HG02623 (cell line): ENCODE data around the gene C4B.
"Not testable (repeated sequence)": the region's sequence is repeated elsewhere in the genome, so short reads cannot be mapped to it uniquely, and the experiment has no call there.

ENCODE experiments used
- ATAC-seq: cut with Tn5 transposase; IDR thresholded peaks from one replicate; pipeline ENCODE4 v1.9.1; 2021; ENCODE audit warnings: moderate library complexity; ENCODE audit not compliant: unreplicated experiment

C4B gene

DNA sequence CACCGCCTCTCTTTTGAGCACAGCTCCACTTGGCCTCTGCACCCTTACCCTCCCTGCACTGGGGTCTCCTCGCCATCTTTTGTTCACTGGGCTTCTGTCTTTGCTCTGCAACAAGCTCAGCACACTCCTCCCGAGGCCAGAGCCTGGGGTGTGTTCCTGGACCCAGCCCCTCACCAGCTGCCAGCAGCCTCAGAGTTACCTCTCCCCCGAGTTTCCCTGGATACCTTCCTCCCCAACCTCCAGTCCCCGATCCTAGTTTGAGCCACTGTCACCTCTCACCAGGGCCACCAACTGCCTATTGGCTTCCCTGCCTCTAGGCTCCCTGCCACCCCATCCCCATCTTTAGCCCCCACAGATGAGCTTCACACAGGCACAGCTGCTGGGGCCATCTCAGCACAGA lies 36.0 kb downstream of the C4B start:
- no peak for ATAC-seq

- ATAC-seq = not testable (repeated sequence)
Observed at GRCh38 chr6:32052626-32053025, 38.0 kb downstream of the C4B start.

- ATAC-seq = not testable (repeated sequence)
Observed at GRCh38 chr6:32053314-32053713, 38.7 kb downstream of the C4B start.

GRCh38 chr6:32055756-32056155 lies 41.2 kb downstream of the C4B start:
- not testable (repeated sequence) for ATAC-seq

DNA sequence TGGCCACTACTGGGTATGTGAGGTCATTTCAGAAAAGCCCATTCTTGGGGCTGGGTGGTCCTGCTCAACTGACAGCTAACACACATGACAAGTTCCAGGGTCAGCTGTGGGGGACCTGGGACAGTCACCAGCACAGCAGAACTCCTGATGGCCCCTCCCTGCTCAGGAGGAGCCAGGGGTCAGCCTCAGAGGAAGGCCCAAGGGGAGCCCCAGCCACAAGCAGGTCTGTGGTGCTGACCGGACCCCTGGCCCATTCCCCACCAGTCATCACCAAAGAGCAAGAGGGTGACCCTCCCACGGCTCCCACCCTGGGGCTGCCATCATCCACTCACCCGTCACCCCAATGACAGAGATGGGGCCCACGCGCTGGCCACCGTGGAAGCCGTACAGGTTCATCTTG lies 41.7 kb downstream of the C4B start:
- no peak for ATAC-seq

DNA sequence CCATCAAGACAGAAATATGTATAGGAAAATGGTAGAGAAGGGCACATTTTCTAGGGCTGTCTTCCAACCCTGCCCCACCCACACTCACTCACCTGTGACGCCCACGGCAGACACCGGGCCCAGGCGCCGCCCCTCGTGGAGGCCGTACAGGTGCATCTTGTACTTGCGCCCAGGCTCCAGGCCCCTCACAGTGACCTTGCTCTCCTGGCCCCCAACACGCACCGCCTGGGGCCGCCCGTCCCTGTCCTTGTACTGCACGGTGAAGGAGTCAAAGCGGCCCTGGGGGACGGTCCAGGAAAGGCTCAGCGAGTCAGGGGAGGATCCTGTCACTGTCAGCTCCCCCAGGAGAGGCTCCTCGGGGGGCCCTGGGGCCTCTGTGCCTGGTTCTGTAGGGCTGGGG lies 43.4 kb downstream of the C4B start:
- no peak for ATAC-seq

DNA sequence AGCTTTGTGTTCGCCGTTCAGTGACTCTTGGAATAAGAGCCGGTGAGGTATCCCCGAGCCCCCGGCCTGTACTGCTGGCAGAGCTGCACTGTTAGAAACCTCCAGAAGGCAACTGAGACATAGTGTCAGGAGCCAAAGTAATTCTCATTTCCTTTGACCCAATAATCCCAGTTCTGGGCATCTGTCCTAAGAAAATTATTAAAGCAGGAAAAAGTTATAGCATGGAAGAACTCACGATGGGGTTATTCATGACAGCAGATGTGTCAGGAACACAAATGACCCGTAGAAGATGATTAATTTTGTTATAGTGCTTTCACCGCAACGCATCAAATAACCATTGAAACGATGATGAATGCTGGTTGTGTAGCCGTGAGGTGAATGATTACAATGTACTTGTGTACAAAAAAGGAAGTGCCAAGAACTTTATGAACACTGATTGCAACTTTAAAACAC lies 43.9 kb downstream of the C4B start:
- no peak for ATAC-seq

- ATAC-seq = no peak
Observed at GRCh38 chr6:32060966-32061655, 46.5 kb downstream of the C4B start.

GRCh38 chr6:32064706-32065105 lies 50.1 kb downstream of the C4B start:
- no peak for ATAC-seq

DNA sequence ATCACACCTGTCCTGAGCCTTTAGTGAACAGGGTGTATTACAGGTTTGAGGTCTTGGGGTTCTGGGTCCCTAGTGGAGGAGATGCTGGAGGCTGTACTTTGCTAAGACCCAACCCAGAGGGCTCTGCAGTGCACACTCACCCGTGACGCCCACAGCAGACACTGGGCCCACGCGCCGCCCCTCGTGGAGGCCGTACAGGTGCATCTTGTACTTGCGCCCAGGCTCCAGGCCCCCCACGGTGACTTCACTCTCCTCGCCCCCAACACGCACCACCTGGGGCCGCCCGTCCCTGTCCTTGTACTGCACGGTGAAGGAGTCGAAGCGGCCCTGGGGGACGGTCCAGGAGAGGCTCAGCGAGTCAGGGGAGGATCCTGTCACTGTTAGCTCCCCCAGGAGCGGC lies 52.9 kb downstream of the C4B start:
- ATAC-seq = not testable (repeated sequence)

- ATAC-seq = not testable (repeated sequence)
Observed at GRCh38 chr6:32068315-32068714, 53.7 kb downstream of the C4B start.

GRCh38 chr6:32068867-32069266 lies 54.3 kb downstream of the C4B start:
- ATAC-seq = no peak

DNA sequence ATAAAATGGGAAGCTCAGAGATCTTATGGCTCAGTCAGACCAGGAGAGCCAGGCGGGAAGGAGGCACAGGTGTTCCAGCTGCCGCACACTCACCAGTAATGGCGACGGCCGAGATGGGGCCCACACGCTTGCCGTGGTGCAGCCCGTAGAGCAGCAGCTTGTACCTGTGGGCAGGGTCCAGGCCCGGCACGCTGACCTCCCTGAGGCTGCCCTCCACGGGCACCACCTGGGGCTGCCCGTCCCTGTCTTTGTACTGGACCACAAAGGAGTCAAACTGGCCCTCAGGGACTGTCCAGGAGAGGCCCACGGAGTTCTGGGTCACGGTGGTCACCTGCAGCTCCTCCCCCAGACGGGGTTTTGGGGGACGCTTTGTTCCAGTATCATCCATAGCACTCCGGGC lies 54.9 kb downstream of the C4B start:
- ATAC-seq = no peak

GRCh38 chr6:32069878-32070515 lies 55.4 kb downstream of the C4B start:
- ATAC-seq = no peak

DNA sequence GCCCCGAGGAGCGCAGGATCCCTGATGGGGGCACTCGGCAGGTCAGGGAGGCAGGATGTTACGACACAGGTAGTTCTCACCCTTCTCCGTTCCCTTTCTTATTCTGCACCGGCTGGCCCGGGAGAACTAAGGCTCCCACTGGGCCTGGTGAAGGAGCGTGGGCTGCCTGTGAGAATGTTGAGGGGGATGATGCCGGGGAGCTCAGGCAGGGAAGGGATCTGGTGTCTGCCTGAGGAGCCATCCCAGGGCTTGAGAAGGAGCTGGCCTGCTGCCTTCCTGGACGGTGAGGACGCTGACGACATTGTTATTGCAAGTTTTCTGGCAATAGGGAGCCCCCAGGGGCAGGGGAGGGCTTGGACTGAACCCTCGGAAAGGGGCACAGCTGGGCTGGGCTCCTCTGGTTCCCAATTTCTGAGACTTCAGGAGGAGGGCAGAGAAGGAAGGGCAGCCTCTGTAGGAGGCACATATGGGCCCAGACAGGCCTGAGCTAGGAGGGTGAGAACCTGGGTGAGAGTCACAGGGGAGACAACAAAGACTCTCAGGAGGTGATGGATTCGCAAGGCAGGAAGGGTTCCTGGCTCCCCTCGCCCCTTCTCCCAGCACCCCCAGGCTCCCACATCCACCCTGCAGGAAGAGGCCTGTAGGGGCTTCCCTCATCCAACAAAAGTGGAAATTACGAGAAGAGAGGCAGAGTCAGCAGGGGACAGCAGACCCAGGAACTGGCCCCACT lies 56.4 kb downstream of the C4B start:
- ATAC-seq = no peak

GRCh38 chr6:32073101-32073500 lies 58.5 kb downstream of the C4B start:
- no peak for ATAC-seq

GRCh38 chr6:32073613-32074012 lies 59.0 kb downstream of the C4B start:
- no peak for ATAC-seq

DNA sequence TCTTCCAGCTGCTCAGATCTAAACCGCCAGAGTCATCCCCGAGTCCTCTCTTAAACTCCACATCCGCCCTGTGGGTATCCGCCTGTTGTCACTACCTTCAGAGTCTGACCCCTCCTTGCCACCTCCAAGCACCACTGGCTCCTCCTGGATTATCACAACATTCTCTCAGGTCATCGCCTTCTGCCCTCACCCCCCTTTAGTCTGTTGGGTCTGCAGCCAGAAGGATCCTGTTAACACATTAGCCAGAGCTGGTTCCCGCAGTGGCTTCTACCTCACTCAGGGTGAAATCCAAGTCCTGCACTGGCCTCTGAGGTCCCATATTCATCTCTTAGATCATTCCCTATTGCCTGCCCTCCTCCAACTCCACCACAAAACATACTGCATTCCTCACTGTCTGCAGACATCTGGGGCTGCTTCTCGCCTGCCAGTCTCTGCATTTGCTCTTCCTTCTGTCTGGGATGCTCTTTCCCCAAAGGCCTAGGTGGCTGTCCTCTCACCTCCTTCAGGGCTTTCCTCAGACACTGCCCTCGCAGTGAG lies 60.5 kb downstream of the C4B start:
- no peak for ATAC-seq

GRCh38 chr6:32075781-32076180 lies 61.2 kb downstream of the C4B start:
- no peak for ATAC-seq

DNA sequence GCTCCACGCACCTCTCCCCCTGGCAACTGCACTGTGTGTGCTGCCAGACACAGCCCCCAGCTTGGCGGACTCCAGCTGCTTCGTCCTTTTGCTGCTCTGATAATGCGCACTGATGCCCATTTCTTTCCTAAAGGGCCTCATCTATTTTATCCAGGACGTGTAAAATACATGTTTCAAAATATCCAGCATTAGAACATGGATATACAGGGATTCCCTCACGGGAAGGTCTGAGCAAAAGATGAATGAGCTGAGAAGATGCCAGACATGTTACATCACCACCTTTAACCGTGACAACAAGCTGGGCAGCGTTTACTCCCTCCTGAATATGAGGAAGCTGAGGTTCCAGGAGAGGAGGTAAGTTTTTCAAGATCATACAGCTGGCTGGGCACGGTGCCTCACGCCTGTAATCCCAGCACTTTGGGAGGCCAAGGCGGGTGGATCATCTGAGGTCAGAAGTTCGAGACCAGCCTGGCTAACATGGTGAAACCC lies 61.8 kb downstream of the C4B start:
- ATAC-seq = no peak

DNA sequence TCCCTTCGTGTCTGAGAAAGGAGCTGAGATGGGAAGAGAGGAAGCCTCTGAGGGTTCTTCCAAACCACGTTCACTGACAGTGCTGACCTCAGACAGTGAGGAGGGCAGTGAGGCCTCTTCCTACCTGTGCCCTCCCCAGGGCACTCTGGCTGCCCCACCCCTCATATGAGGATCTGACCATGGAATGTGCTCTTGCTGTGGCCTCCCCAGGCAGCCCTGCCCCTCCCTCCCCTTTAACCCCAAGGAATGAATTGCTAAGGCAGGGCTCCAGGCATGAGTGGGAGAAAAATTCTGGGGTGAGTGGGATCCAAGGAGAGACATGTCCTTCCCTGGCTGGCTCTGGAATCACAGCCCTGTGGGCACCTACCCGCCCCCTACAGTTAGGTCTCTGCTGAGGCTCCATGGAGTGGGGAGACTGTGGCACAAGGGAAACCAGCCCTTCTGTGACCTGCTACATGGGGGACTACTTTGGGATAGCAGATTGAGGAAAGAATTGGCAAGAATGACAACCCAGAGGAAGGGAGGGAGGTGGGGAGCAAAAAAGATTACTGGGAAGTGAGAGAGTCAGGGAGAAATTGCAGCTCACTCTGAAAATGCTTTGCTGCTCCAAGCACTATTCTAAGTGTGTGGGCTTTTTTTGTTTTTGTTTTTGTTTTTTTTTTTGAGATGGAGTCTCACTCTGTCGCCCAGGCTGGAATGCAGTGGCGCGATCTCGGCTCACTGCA lies 65.1 kb downstream of the C4B start:
- ATAC-seq = no peak
